ENCODE data around the gene PHAX.

The PHAX gene

DNA sequence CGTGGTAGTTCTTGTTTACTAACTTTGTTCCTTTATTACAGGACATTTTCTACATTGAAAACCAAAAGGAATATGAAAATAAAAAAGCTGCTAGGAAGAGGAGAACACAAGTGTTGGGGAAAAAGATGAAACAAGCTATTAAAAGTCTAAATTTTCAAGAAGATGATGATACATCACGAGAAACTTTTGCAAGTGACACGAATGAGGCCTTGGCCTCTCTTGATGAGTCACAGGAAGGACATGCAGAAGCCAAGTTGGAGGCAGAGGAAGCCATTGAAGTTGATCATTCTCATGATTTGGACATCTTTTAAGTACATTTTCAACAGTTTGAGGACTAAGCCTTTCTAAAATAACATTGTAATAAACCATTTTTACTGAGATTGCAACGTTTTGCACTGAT lies 23.8 kb downstream of the PHAX start:
- peak; percentile 44 for DNase-seq (ENCODE audit: extremely low read depth, low read depth)
- TF ChIP-seq CTCF (IDR thresholded peaks at IDR 0.05; ENCODE audit: low read depth, low read length, missing control alignments), result no peak
- H3K4me3 ChIP-seq (replicated peaks; ENCODE audit: low read depth, low read length), result no peak overlapping the region

- no peak overlapping the region for H3K4me3 ChIP-seq (replicated peaks; ENCODE audit: low read depth, low read length)
- no peak for TF ChIP-seq CTCF (IDR thresholded peaks at IDR 0.05; ENCODE audit: low read depth, low read length, missing control alignments)
- no peak for DNase-seq (ENCODE audit: extremely low read depth, low read depth)
Measured at GRCh38 chr5:126628102-126628501, 27.4 kb downstream of the PHAX start.

DNA sequence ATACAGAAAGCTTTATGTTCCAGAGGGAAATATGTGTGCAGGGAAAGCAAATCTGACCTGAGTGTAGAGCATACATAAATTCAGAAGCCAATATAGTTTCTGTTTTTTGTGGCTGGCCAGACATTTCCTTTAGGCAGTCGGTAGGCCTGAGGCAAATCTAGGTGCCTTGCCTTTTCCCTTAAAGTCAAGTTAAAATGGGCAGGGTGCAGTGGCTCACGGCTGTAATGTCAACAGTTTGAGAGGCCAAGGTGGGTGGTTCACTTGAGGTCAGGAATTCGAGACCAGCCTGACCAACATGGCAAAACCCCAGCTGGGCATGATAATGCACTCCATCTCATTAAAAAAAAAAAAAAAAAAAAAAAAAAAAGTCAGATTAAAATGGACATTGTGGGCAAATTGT lies 31.2 kb downstream of the PHAX start:
- TF ChIP-seq CTCF (IDR thresholded peaks at IDR 0.05; ENCODE audit: low read depth, low read length, missing control alignments), result no peak
- DNase-seq (ENCODE audit: extremely low read depth, low read depth), result no peak
- no peak overlapping the region for H3K4me3 ChIP-seq (replicated peaks; ENCODE audit: low read depth, low read length)

GRCh38 chr5:126633552-126633951 lies 32.8 kb downstream of the PHAX start:
- TF ChIP-seq CTCF (IDR thresholded peaks at IDR 0.05; ENCODE audit: low read depth, low read length, missing control alignments), result no peak
- no peak overlapping the region for H3K4me3 ChIP-seq (replicated peaks; ENCODE audit: low read depth, low read length)
- no peak for DNase-seq (ENCODE audit: extremely low read depth, low read depth)

- TF ChIP-seq CTCF (IDR thresholded peaks at IDR 0.05; ENCODE audit: low read depth, low read length, missing control alignments), result no peak
- no peak overlapping the region for H3K4me3 ChIP-seq (replicated peaks; ENCODE audit: low read depth, low read length)
- DNase-seq (ENCODE audit: extremely low read depth, low read depth), result no peak
Measured at GRCh38 chr5:126635585-126635984, 34.8 kb downstream of the PHAX start.

DNA sequence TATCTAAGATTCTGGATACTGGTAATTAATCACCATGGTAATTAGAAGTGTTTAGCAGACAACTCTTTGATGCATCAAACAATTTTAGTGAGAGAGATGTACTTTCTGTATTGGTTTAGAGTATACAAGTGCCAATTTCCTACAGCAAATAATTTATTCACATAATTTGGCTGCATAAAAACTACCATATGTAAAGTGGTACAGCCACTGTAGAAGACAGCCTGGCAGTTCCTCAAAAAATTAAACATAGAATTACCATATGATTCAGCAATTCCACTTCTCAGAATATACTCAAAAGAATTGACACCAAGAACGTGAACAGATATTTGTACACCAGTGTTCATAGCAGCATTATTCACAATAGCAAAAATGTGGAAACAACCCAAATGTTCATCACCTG lies 36.2 kb downstream of the PHAX start:
- H3K4me3 ChIP-seq (replicated peaks; ENCODE audit: low read depth, low read length), result no peak overlapping the region
- no peak for DNase-seq (ENCODE audit: extremely low read depth, low read depth)
- no peak for TF ChIP-seq CTCF (IDR thresholded peaks at IDR 0.05; ENCODE audit: low read depth, low read length, missing control alignments)

DNA sequence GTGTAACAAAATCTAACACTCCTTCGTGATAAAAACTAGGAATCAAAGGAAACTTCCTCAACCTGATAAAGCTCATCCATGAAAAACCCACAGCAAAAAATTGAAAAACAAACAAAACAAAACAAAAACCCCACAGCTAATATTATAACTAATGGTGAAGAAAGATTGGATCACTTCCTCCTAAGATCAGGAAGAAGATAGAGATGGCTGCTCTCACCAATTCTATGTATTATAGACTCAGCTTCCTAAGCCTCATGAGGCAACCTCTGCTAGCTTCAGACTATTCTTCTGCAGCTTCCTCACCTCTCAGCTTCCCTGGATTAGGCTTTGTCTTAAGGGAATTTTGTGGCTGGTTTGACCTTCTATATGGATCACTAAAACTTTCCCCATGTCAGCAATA lies 40.1 kb downstream of the PHAX start:
- H3K4me3 ChIP-seq (replicated peaks; ENCODE audit: low read depth, low read length), result no peak overlapping the region
- no peak for DNase-seq (ENCODE audit: extremely low read depth, low read depth)
- no peak for TF ChIP-seq CTCF (IDR thresholded peaks at IDR 0.05; ENCODE audit: low read depth, low read length, missing control alignments)

Data from HFF-Myc (cell line).